Effector CD4-positive, alpha-beta T cell (primary cell): Measurements from ENCODE around the gene PADI1.
"Not testable (repeated sequence)": the region's sequence is repeated elsewhere in the genome, so short reads cannot be mapped to it uniquely, and the experiment has no call there.

Experiments
- DNase-seq: peaks from one replicate; pipeline ENCODE4 v3.0.0-alpha.2; 2020

The PADI1 gene

GRCh38 chr1:17218939-17219338 is 14.0 kb downstream of the PADI1 start:
- no peak for DNase-seq

GRCh38 chr1:17220287-17220686 is 15.4 kb downstream of the PADI1 start:
- DNase-seq = no peak

- no peak for DNase-seq
These were observed 17.6 kb downstream of the PADI1 start for GRCh38 chr1:17222557-17222956.

GRCh38 chr1:17224434-17224833 is 19.5 kb downstream of the PADI1 start:
- DNase-seq = no peak

- no peak for DNase-seq
These were observed 20.2 kb downstream of the PADI1 start for GRCh38 chr1:17225140-17225539.

GRCh38 chr1:17227358-17227915 is 22.5 kb downstream of the PADI1 start:
- no peak for DNase-seq

GRCh38 chr1:17228619-17229018 is 23.7 kb downstream of the PADI1 start:
- no peak for DNase-seq

- DNase-seq = no peak
These were observed 24.5 kb downstream of the PADI1 start for GRCh38 chr1:17229379-17229778.

- no peak for DNase-seq
These were observed 25.2 kb downstream of the PADI1 start for GRCh38 chr1:17230106-17230505.

GRCh38 chr1:17230671-17231310 is 25.9 kb downstream of the PADI1 start:
- DNase-seq = no peak

GRCh38 chr1:17232759-17233661 is 28.1 kb downstream of the PADI1 start:
- no peak for DNase-seq

GRCh38 chr1:17233675-17234320 is 28.9 kb downstream of the PADI1 start:
- DNase-seq = no peak

- no peak for DNase-seq
These were observed 29.5 kb downstream of the PADI1 start for GRCh38 chr1:17234405-17234804.

GRCh38 chr1:17235135-17235885 is 30.4 kb downstream of the PADI1 start:
- no peak for DNase-seq

GRCh38 chr1:17236779-17237560 is 32.0 kb downstream of the PADI1 start:
- DNase-seq = peak; percentile 85

GRCh38 chr1:17237561-17237903 is 32.6 kb downstream of the PADI1 start:
- no peak for DNase-seq

GRCh38 chr1:17239420-17239819 is 34.5 kb downstream of the PADI1 start:
- no peak for DNase-seq

GRCh38 chr1:17241011-17241779 is 36.3 kb downstream of the PADI1 start:
- not testable (repeated sequence) for DNase-seq

- not testable (repeated sequence) for DNase-seq
These were observed 36.8 kb downstream of the PADI1 start for GRCh38 chr1:17241780-17242074.

GRCh38 chr1:17243274-17243673 is 38.3 kb downstream of the PADI1 start:
- no peak for DNase-seq
